LNCaP clone FGC (cell line): ENCODE results near the gene TMEM221.

Experiments used
- DNase-seq: peaks from one replicate; pipeline ENCODE4 v3.0.0-alpha.2; 2011; ENCODE audit warnings: low read depth
- H3K4me3 ChIP-seq: 2 replicates; pipeline ENCODE4 v1.5.1; 2011; ENCODE audit warnings: mild to moderate bottlenecking, low read depth, low read length, control low read depth
- CTCF ChIP-seq: IDR thresholded peaks from 2 replicates; pipeline ENCODE4 v1.5.1; 2012; ENCODE audit warnings: mild to moderate bottlenecking; ENCODE audit not compliant: control insufficient read depth, insufficient read depth; ENCODE audit errors: extremely low read depth

Gene TMEM221

GRCh38 chr19:17436094-17436873, 12.2 kb downstream of the TMEM221 start:
- no peak for TF ChIP-seq CTCF
- DNase-seq, result no peak
- H3K4me3 ChIP-seq, result no peak overlapping the region

GRCh38 chr19:17435218-17435617, 13.2 kb downstream of the TMEM221 start:
- DNase-seq, result no peak
- H3K4me3 ChIP-seq, result no peak overlapping the region
- no peak for TF ChIP-seq CTCF

GRCh38 chr19:17431417-17431816, 17.1 kb downstream of the TMEM221 start:
- no peak for DNase-seq
- no peak for TF ChIP-seq CTCF
- no peak overlapping the region for H3K4me3 ChIP-seq

- DNase-seq, result no peak
Observed at GRCh38 chr19:17429641-17430113, 18.8 kb downstream of the TMEM221 start.

GRCh38 chr19:17424743-17425365, 23.6 kb downstream of the TMEM221 start:
- no peak overlapping the region for H3K4me3 ChIP-seq
- 0 out of 2 replicates have a peak, but pooled peaks have one; percentile 19 for TF ChIP-seq CTCF
- DNase-seq, result no peak

More at GRCh38 chr19:17429641-17430113, 18.8 kb downstream of the TMEM221 start:
- no peak overlapping the region for H3K4me3 ChIP-seq
- TF ChIP-seq CTCF, result no peak

- DNase-seq, result no peak
- no peak for TF ChIP-seq CTCF
- H3K4me3 ChIP-seq, result no peak overlapping the region
Observed at GRCh38 chr19:17423429-17424208, 24.8 kb downstream of the TMEM221 start.
